Right kidney (tissue), 1 donor: ENCODE measurements around the gene GPC6.

ENCODE experiments used
- DNase-seq: peaks from one replicate; pipeline ENCODE4 v3.0.0-alpha.2; 2016

Gene GPC6

GRCh38 chr13:94217370-94217769 is 990.8 kb downstream of the GPC6 start:
- DNase-seq = no peak

- no peak for DNase-seq
Observed at GRCh38 chr13:94218537-94218936, 991.9 kb downstream of the GPC6 start.

GRCh38 chr13:94218951-94219350 is 992.3 kb downstream of the GPC6 start:
- DNase-seq = no peak

- DNase-seq = no peak
Observed at GRCh38 chr13:94224670-94225069, 998.1 kb downstream of the GPC6 start.

- DNase-seq = no peak
Observed at GRCh38 chr13:94227255-94227879, 1000.8 kb downstream of the GPC6 start.

- DNase-seq = no peak
Observed at GRCh38 chr13:94228763-94229162, 1002.2 kb downstream of the GPC6 start.

GRCh38 chr13:94232161-94232950 is 1005.7 kb downstream of the GPC6 start:
- DNase-seq = no peak

- DNase-seq = no peak
Observed at GRCh38 chr13:94232956-94233355, 1006.3 kb downstream of the GPC6 start.

GRCh38 chr13:94233401-94233800 is 1006.8 kb downstream of the GPC6 start:
- DNase-seq = no peak

- DNase-seq = no peak
Observed at GRCh38 chr13:94233837-94234236, 1007.2 kb downstream of the GPC6 start.

- DNase-seq = no peak
Observed at GRCh38 chr13:94234738-94235137, 1008.1 kb downstream of the GPC6 start.

GRCh38 chr13:94236132-94236531 is 1009.5 kb downstream of the GPC6 start:
- DNase-seq = no peak

- no peak for DNase-seq
Observed at GRCh38 chr13:94236872-94237271, 1010.3 kb downstream of the GPC6 start.

- DNase-seq = no peak
Observed at GRCh38 chr13:94239135-94239534, 1012.5 kb downstream of the GPC6 start.

GRCh38 chr13:94242554-94242953 is 1015.9 kb downstream of the GPC6 start:
- no peak for DNase-seq

- DNase-seq = no peak
Observed at GRCh38 chr13:94243551-94243950, 1016.9 kb downstream of the GPC6 start.

GRCh38 chr13:94246495-94246894 is 1019.9 kb downstream of the GPC6 start:
- DNase-seq = no peak

- DNase-seq = no peak
Observed at GRCh38 chr13:94247890-94248289, 1021.3 kb downstream of the GPC6 start.

GRCh38 chr13:94248454-94249228 is 1022.0 kb downstream of the GPC6 start:
- DNase-seq = no peak

GRCh38 chr13:94249512-94249911 is 1022.9 kb downstream of the GPC6 start:
- DNase-seq = no peak

- DNase-seq = peak; percentile 4
Observed at GRCh38 chr13:94251831-94252608, 1025.4 kb downstream of the GPC6 start.

- no peak for DNase-seq
Observed at GRCh38 chr13:94254737-94255136, 1028.1 kb downstream of the GPC6 start.

GRCh38 chr13:94256721-94257120 is 1030.1 kb downstream of the GPC6 start:
- no peak for DNase-seq
